Femur (tissue), 1 donor: ENCODE data around the gene STK17A.
A peak's percentile ranks its signal among the peaks of the same experiment; 100 is the strongest.

Experiments
- DNase-seq: peaks from one replicate; pipeline ENCODE4 v3.0.0-alpha.2; 2017

The STK17A gene

GRCh38 chr7:43637114-43637806, 54.4 kb downstream of the STK17A start:
- no peak for DNase-seq

- peak; percentile 69 for DNase-seq
These were observed 57.1 kb downstream of the STK17A start for GRCh38 chr7:43639858-43640491.

GRCh38 chr7:43640679-43641078, 57.8 kb downstream of the STK17A start:
- DNase-seq: no peak

GRCh38 chr7:43642897-43643630, 60.2 kb downstream of the STK17A start:
- no peak for DNase-seq

GRCh38 chr7:43643846-43644245, 60.9 kb downstream of the STK17A start:
- no peak for DNase-seq

GRCh38 chr7:43645699-43646226, 62.9 kb downstream of the STK17A start:
- DNase-seq: no peak

- peak; percentile 40 for DNase-seq
These were observed 63.9 kb downstream of the STK17A start for GRCh38 chr7:43646603-43647338.

- DNase-seq: peak; percentile 31
These were observed 64.4 kb downstream of the STK17A start for GRCh38 chr7:43647339-43647672.

- peak; percentile 78 for DNase-seq
These were observed 65.0 kb downstream of the STK17A start for GRCh38 chr7:43647673-43648472.

- peak; percentile 54 for DNase-seq
These were observed 65.8 kb downstream of the STK17A start for GRCh38 chr7:43648473-43649406.

- no peak for DNase-seq
These were observed 66.9 kb downstream of the STK17A start for GRCh38 chr7:43649755-43650274.

GRCh38 chr7:43650457-43651052, 67.6 kb downstream of the STK17A start:
- no peak for DNase-seq

- no peak for DNase-seq
These were observed 69.5 kb downstream of the STK17A start for GRCh38 chr7:43652364-43652763.

GRCh38 chr7:43653466-43653865, 70.6 kb downstream of the STK17A start:
- DNase-seq: no peak

- DNase-seq: no peak
These were observed 71.1 kb downstream of the STK17A start for GRCh38 chr7:43653891-43654504.

- DNase-seq: no peak
These were observed 72.7 kb downstream of the STK17A start for GRCh38 chr7:43655584-43655983.

- DNase-seq: no peak
These were observed 74.1 kb downstream of the STK17A start for GRCh38 chr7:43656997-43657396.

GRCh38 chr7:43658718-43659548, 76.0 kb downstream of the STK17A start:
- no peak for DNase-seq

GRCh38 chr7:43659549-43659896, 76.6 kb downstream of the STK17A start:
- no peak for DNase-seq
